GM12892 (cell line): ENCODE measurements around the gene FBL.

Experiments used
- DNase-seq: peaks from one replicate; pipeline ENCODE4 v3.0.0; 2011; ENCODE audit not compliant: insufficient read length
- FAIRE-seq: peaks from 2 replicates; lab custom pipeline; 2011; peaks lifted over from hg19 to GRCh38; lab: Jason Lieb, UNC
- POLR2A ChIP-seq: IDR thresholded peaks from 2 replicates; pipeline ENCODE4 v1.6.1; 2011; ENCODE audit warnings: low read depth, low read length, control low read depth
- POLR2AphosphoS5 ChIP-seq: IDR thresholded peaks from 2 replicates; pipeline ENCODE4 v1.6.1; 2011; ENCODE audit warnings: low read depth, low read length, control low read depth
- TAF1 ChIP-seq: IDR thresholded peaks from 2 replicates; pipeline ENCODE4 v1.6.1; 2011; ENCODE audit warnings: low read depth, mild to moderate bottlenecking, control low read depth, low read length, borderline replicate concordance

The FBL gene

DNA sequence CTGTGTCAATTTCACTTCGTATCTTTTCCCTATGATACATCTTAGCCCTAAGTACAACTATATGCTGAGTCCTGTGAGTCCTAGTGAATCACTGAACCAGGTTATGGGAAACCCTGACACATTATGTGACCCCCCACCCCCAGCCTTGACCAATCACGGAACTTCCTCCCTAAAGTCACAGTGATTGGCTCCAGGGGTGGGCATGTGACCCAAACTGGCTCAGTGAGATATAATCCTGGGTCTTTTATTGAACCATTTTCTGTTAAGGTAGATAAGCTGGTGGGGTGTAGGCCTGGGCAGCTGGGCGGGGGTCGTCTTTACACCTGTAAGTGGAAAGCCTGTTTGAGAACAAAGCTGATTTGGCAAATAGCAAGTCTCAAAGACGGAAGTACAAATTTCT lies 19.8 kb upstream of the FBL start:
- DNase-seq = no peak
- TF ChIP-seq POLR2A (no peak), POLR2AphosphoS5 (no peak), TAF1 (no peak)
- no peak for FAIRE-seq

DNA sequence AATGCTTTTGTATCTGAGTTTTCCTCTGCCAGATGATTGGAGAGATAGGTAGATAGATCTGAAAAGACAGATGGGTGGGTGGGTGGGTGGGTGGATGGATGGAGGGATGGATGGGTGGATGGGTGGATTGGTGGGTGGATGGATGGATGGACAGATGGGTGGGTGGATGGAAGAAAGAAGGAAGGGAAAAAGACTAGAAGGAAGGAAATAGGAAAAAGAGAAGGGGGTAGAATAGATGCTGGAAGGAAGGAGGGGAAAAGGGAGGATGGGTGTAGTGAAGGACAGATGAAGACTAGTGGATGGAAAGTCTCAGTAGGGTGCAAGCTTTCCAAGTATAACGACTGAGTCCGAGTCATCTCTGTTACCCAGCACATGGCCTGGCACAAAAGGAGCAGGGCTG lies 19.0 kb upstream of the FBL start:
- no peak for DNase-seq
- no peak for FAIRE-seq
- TF ChIP-seq POLR2AphosphoS5 (no peak), TAF1 (no peak), POLR2A (no peak)

DNA sequence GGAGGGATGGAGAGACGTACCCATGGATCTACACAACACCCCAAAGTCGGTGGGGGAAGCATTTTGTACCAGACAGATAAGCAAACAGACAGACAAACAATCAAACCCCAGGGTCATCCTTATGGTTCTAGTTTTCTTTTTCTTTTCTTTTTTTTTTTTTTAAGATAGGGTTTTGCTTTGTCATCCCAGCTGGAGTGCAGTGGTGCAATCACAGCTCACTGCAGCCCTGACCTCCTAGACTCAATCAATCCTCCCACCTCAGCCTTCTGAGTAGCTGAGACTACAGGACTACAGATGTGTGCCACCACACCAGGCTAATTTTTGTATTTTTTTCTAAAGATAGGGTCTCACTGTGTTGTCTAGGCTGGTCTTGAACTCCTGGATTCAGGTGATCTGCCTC lies 17.9 kb upstream of the FBL start:
- FAIRE-seq = no peak
- DNase-seq = no peak
- TF ChIP-seq POLR2A (no peak), TAF1 (no peak), POLR2AphosphoS5 (no peak)

DNA sequence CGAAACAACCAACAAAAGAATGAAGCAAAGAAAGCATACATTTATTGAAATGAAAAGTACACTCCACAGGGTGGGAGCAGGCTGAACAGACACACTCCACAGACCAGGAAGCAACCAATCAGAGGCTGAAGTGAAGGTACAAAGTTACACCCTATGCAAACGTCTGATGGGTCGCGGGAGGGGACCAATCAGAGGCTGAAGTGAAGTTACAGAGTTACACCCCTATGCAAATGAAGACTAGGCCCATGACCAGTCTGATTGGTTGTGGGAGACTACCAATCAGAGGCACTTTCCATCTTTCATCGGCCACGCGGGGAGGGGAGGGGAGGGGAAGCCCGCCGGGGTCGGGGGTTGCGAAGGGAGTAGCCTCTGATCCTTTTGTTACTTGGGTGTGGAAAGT lies 12.4 kb upstream of the FBL start:
- FAIRE-seq (no peak), DNase-seq (no peak)
- TF ChIP-seq POLR2A (no peak), TAF1 (no peak), POLR2AphosphoS5 (no peak)

DNA sequence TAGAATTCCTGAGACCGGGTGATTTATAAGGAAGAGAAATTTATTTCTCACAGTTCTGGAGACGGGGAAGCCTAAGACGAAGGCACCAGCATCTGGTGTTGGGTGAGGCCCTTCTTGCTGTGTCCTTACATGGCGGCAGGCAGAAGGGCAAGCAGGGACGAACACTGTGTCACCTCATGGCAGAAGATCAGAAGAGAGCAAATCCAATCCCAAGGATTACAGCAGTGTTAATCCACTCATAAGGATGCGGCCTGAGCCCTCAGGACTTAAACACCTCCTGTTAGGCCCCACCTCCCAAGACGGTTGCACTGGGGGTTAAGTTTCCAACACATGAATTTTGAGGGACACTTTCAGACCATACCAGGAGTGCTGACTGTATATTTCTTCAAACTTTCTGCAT lies 6.7 kb upstream of the FBL start:
- FAIRE-seq = no peak
- TF ChIP-seq POLR2AphosphoS5 = no peak
- TF ChIP-seq TAF1 = no peak
- no peak for TF ChIP-seq POLR2A
- DNase-seq = no peak

DNA sequence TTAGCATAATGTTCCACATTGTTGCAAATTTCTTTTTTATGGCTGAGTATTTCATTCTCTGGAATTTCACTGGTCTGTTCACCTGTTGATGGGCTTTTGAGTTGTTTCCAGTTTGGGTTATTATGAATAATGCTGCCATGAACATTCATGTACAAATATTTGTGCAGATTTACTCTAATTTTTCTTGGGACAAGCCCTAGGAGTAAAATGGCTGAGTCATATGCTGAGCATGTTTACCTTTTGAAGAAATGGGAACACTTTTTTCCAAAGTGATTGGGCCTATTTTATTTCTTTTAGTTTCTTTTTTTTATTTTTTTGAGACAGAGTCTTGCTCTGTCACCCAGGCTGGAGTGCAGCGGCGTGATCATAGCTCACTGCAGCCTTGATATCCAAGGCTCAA lies 4.7 kb upstream of the FBL start:
- no peak for TF ChIP-seq TAF1
- TF ChIP-seq POLR2AphosphoS5 = no peak
- no peak for TF ChIP-seq POLR2A
- FAIRE-seq (no peak), DNase-seq (no peak)

DNA sequence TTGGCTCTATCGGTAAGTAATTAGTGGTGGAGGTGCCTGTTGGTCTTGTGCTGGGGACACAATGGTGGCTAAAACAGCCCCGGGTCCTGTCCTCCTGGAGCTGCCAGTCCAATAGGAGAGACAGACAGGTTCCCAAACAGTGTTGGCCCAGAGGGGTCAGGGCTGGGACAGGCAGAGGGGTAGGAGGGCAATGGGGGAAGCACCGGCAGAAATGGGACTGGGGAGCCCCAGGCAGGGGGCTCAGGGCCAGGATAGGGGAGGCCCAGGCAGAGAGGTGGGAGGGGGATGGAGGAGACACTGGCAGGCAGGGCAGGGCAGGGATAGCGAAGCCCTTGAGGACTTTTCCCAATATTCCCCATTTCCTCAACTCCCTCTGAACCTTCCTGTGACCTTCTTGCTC lies 2.2 kb upstream of the FBL start:
- no peak for DNase-seq
- TF ChIP-seq POLR2AphosphoS5 (no peak), POLR2A (no peak), TAF1 (no peak)
- no peak for FAIRE-seq

DNA sequence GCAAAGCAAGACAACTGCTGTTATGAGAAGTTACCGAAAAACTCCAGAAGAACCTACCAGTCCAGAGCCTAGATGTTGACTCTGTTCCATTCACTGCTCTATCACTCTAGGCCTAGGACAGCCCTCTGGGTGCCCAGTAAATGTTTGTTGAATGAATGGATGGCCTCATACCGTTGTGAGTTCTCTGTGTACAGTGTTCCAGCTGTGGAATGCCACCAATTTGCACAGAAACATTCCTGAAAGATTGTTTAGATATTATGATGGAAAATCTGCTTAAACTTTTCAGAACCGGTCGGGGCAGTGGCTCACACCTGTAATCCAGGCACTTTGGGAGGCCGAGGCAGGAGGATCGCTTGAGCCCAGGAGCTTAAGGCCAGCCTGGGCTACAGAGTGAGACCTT lies 1.3 kb upstream of the FBL start:
- no peak for DNase-seq
- FAIRE-seq = no peak
- TF ChIP-seq POLR2AphosphoS5 (no peak), TAF1 (no peak), POLR2A (no peak)

DNA sequence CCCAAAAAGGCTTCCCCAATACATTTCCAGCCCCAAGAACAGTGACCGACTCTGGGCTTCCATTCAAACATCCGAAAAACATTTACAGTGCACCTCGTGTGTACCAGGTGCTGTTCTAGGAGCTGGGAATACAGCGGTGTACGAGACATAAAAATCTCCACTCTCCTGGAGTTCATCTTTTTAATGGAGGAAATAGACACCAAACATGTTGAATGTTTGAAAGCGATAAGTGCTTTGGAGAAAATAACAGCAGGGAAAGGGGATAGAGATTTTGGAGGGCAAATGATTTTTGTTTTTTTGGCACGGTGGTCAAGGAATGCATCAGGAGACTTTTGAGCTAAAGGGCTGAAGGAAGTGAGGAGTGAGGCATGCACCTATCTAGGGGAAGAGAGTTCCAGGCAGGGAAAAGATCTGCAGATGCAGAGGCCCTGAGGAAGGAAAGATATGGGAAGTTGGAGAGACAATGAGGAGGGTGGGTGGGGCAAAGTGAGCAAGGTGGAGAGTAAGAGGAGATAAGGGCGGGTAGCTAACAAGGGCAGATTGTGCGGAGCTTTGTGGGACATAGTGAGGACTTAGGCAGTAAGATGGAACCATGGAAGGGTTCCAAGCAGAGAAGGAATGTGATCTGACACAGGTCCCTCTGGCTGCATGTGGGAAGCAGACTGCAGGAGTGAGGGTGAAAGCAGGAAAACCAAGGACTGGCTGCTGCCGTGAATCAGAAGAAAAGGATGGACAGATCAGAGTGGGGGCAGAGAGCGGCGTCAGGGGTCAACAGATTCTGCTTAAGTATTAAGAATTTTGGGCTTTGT lies 703 bp upstream of the FBL start:
- TF ChIP-seq TAF1 (no peak), POLR2AphosphoS5 (no peak), POLR2A (no peak)
- no peak for DNase-seq
- FAIRE-seq = no peak

DNA sequence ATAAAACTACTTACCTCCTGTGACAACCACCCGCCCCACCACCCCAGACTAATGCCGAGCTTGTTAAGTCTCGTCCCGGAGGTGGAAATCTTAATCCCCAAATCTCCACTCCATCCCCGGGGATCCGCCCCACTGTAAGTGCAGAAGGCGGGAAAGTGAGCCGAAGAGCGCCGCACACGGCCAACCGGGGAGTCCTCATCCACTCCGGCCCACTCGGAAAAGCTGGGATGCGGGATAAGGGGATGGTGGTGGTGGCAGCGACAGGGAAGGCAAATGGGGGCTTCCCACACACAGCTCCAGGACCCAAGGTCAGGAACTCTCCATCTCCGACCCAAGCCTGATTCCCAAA lies 621 bp downstream of the FBL start:
- FAIRE-seq (no peak), DNase-seq (no peak)
- TF ChIP-seq TAF1 = no peak
- TF ChIP-seq POLR2A = no peak
- no peak for TF ChIP-seq POLR2AphosphoS5

DNA sequence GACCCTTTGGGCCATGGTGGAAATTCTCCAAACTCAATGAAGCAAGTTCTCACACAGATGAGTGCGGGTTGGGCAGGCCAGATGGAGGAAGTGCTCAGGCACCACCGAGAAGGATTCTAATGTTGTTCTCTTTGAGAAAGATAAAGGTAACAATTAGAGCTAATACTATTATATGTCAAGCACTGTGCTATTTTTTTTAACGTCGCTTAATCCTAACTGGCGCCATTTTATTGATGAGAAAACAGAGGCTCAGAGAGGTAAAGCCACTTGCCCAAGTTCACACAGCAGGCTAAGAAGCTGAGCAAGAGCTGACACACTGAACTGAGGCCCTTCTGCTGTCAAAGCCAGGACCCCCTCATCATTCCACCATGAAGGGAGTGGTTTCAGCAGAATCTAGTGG lies 1.0 kb downstream of the FBL start:
- FAIRE-seq = no peak
- DNase-seq = no peak
- no peak for TF ChIP-seq TAF1
- no peak for TF ChIP-seq POLR2A
- TF ChIP-seq POLR2AphosphoS5 = no peak
